Panc1 (cell line): ENCODE data around the gene STRAP. TPM values are rescaled to one million over a fixed set of nuclear protein-coding genes. Genes with fewer than 3 reads are reported as not detected.

ENCODE experiments used
- ATAC-seq: fragments of 200-7000 bp; cut with Tn5 transposase; 2 replicates; pipeline ENCODE4 v1.9.1; 2020; ENCODE audit warnings: mild to moderate bottlenecking, moderate library complexity
- BruUV-seq: library from RNA; stranded (reverse); fragments of 400-500 nt; replicated peaks from 2 replicates; lab custom pipeline; 2021; lab: Mats Ljungman, UMichigan
- CTCF ChIA-PET: fragments of 300-600 bp; sonication (Branson Sonifier 250); formaldehyde crosslinking; loops from one replicate; lab custom pipeline; 2022; ENCODE audit warnings: antibody characterized with exemption; lab: Charles Lee
- POLR2A ChIA-PET: fragments of 300-600 bp; sonication (Branson Sonifier 250); formaldehyde crosslinking; loops from one replicate; lab custom pipeline; 2022; ENCODE audit warnings: antibody characterized with exemption; lab: Charles Lee
- DNase-seq: peaks from one replicate; pipeline ENCODE4 v3.0.0-alpha.2; 2010; ENCODE audit warnings: low read depth, low spot score
- H3K27ac ChIP-seq: 2 replicates; pipeline ENCODE4 v1.5.1; 2011; ENCODE audit warnings: mild to moderate bottlenecking, low read length, inconsistent platforms
- H3K27me3 ChIP-seq: fragments of 200-500 bp; sonication (Bioruptor generic); 2 replicates; pipeline ENCODE4 v1.6.0; 2014; ENCODE audit warnings: low read length, inconsistent platforms; ENCODE audit not compliant: control insufficient read depth, insufficient read depth
- H3K36me3 ChIP-seq: fragments of 200-500 bp; sonication (Bioruptor generic); 2 replicates; pipeline ENCODE4 v1.5.1; 2014; ENCODE audit warnings: inconsistent platforms, mild to moderate bottlenecking, low read length, moderate library complexity; ENCODE audit not compliant: control insufficient read depth, insufficient read depth
- H3K4me1 ChIP-seq: 2 replicates; pipeline ENCODE4 v1.5.1; 2011; ENCODE audit warnings: inconsistent platforms, mild to moderate bottlenecking, low read length, moderate library complexity; ENCODE audit not compliant: control insufficient read depth, insufficient read depth
- H3K4me3 ChIP-seq, 2 experiments: 2 replicates each; pipeline ENCODE4 v1.5.1; 2011 to 2012; ENCODE audit warnings: low read depth in 2 of 2, low read length in 2 of 2, mild to moderate bottlenecking in 2 of 2, inconsistent platforms in 1 of 2, moderate library complexity in 1 of 2
- H3K9me3 ChIP-seq: fragments of 200-500 bp; sonication (Bioruptor generic); 2 replicates; pipeline ENCODE4 v1.5.1; 2014; ENCODE audit warnings: low read depth, mild to moderate bottlenecking, inconsistent platforms, low read length, moderate library complexity; ENCODE audit not compliant: control insufficient read depth, insufficient read depth
- CTCF ChIP-seq: fragments of 450-650 bp; IDR thresholded peaks from 2 replicates; pipeline ENCODE4 v1.5.1; 2017; ENCODE audit warnings: mild to moderate bottlenecking
- POLR2AphosphoS5 ChIP-seq: IDR thresholded peaks from 2 replicates; pipeline ENCODE4 v1.6.1; 2012; ENCODE audit warnings: mild to moderate bottlenecking, low read depth, low read length, moderate library complexity
- REST ChIP-seq, 2 experiments: IDR thresholded peaks; 2 replicates each; pipeline ENCODE4 v1.6.1; 2011 to 2012; ENCODE audit warnings: low read depth in 2 of 2, control low read depth in 1 of 2, low read length in 1 of 2, mild to moderate bottlenecking in 1 of 2, moderate library complexity in 1 of 2; ENCODE audit not compliant: insufficient read depth in 1 of 2
- SIN3A ChIP-seq: IDR thresholded peaks from 2 replicates; pipeline ENCODE4 v1.6.1; 2012; ENCODE audit warnings: low read depth, mild to moderate bottlenecking, low read length, moderate library complexity, borderline replicate concordance; ENCODE audit not compliant: insufficient read depth
- TCF7L2 ChIP-seq: IDR thresholded peaks from 2 replicates; pipeline ENCODE4 v1.6.1; 2011; ENCODE audit warnings: mild to moderate bottlenecking, low read depth, low read length, inconsistent platforms
- in situ Hi-C: cut with HindIII; loops from 2 replicates; pipeline ENCODE4 v1.10.0; 2016; ENCODE audit warnings: low sequenced_read_pairs, low pct_unique_long_range_greater_than_20kb
- intact Hi-C: fragments of 100-400 bp; cut with micrococcal nuclease; formaldehyde crosslinking; loops from one replicate; pipeline ENCODE4 v1.10.0; 2022; ENCODE audit not compliant: unreplicated experiment
- total RNA-seq: library from RNA; stranded (reverse); gene quantifications from one replicate; pipeline ENCODE4 v1.2.1, GENCODE V29; 2021; ENCODE audit not compliant: unreplicated experiment

STRAP gene
- total RNA-seq, 1 experiment from 2014 or later: 99.4 TPM

GRCh38 chr12:15886372-15887042 is 4.3 kb downstream of the STRAP start:
- ChIA-PET POLR2A (no interaction called here), CTCF (no interaction called here)
- H3K9me3 ChIP-seq: no peaks in the 10 kb centered on the region
- peaks cover 15% of the 10 kb centered on the region for H3K36me3 ChIP-seq
- intact Hi-C loops (no loop called here), in situ Hi-C loops (no loop called here)
- ATAC-seq (no peak), DNase-seq (no peak)
- BruUV-seq: no TSS peak
- no peaks in the 10 kb centered on the region for H3K27me3 ChIP-seq
- TF ChIP-seq CTCF (no peak), POLR2AphosphoS5 (no peak), REST (IDR thresholded peaks at IDR 0.05; ENCODE audit: insufficient read depth in 1 of 2, low read depth in 2 of 2, low read length in 1 of 2) (no peak), TCF7L2 (no peak), SIN3A (no peak)
- H3K4me3 ChIP-seq: no peak overlapping the region
- H3K27ac ChIP-seq: no peak overlapping the region
- peaks cover 8% of the 10 kb centered on the region for H3K4me1 ChIP-seq

GRCh38 chr12:15887043-15887817 is 5.0 kb downstream of the STRAP start:
- peaks cover 20% of the 10 kb centered on the region for H3K36me3 ChIP-seq
- H3K27ac ChIP-seq: no peak overlapping the region
- ChIA-PET POLR2A (no interaction called here), CTCF (no interaction called here)
- no peaks in the 10 kb centered on the region for H3K27me3 ChIP-seq
- peaks cover 8% of the 10 kb centered on the region for H3K4me1 ChIP-seq
- BruUV-seq: no TSS peak
- intact Hi-C loops: no loop called here
- TF ChIP-seq REST (IDR thresholded peaks at IDR 0.05; ENCODE audit: insufficient read depth in 1 of 2, low read depth in 2 of 2, low read length in 1 of 2): no peak
- TF ChIP-seq SIN3A: no peak
- no peak for TF ChIP-seq CTCF
- no peak for TF ChIP-seq POLR2AphosphoS5
- no peak for TF ChIP-seq TCF7L2
- in situ Hi-C loops: no loop called here
- no peaks in the 10 kb centered on the region for H3K9me3 ChIP-seq
- ATAC-seq (no peak), DNase-seq (no peak)
- H3K4me3 ChIP-seq: no peak overlapping the region
